ENCODE data around the gene TOX2.
A peak's percentile ranks its signal among the peaks of the same experiment; 100 is the strongest.

The TOX2 gene

GRCh38 chr20:43914311-43915210, at the start of gene TOX2:
Gene TOX2, plus strand, starts transcription at chr20:43914852. Its CDS starts 40 bp downstream, at chr20:43914892.
- DNase-seq, result peak; percentile 51

GRCh38 chr20:43868091-43868490, 46.6 kb upstream of the TOX2 start:
- DNase-seq, result no peak

- no peak for DNase-seq
Observed at GRCh38 chr20:43870484-43870883, 44.2 kb upstream of the TOX2 start.

GRCh38 chr20:43878776-43879175, 35.9 kb upstream of the TOX2 start:
- DNase-seq, result no peak

- DNase-seq, result no peak
Observed at GRCh38 chr20:43893930-43894329, 20.7 kb upstream of the TOX2 start.

GRCh38 chr20:43894491-43894890, 20.2 kb upstream of the TOX2 start:
- DNase-seq, result no peak

- DNase-seq, result no peak
Observed at GRCh38 chr20:43895235-43895634, 19.4 kb upstream of the TOX2 start.

GRCh38 chr20:43899274-43900120, 15.2 kb upstream of the TOX2 start:
- DNase-seq, result no peak

- no peak for DNase-seq
Observed at GRCh38 chr20:43900121-43900466, 14.6 kb upstream of the TOX2 start.

- DNase-seq, result no peak
Observed at GRCh38 chr20:43900496-43900895, 14.2 kb upstream of the TOX2 start.

GRCh38 chr20:43901296-43901695, 13.4 kb upstream of the TOX2 start:
- DNase-seq, result no peak

- DNase-seq, result no peak
Observed at GRCh38 chr20:43903953-43904826, 10.5 kb upstream of the TOX2 start.

GRCh38 chr20:43904827-43905177, 9.8 kb upstream of the TOX2 start:
- no peak for DNase-seq

GRCh38 chr20:43906505-43907034, 8.1 kb upstream of the TOX2 start:
- no peak for DNase-seq

GRCh38 chr20:43909211-43909610, 5.4 kb upstream of the TOX2 start:
- no peak for DNase-seq

GRCh38 chr20:43909720-43910119, 4.9 kb upstream of the TOX2 start:
- DNase-seq, result no peak

- no peak for DNase-seq
Observed at GRCh38 chr20:43910564-43910963, 4.1 kb upstream of the TOX2 start.

- DNase-seq, result no peak
Observed at GRCh38 chr20:43911066-43911465, 3.6 kb upstream of the TOX2 start.

- DNase-seq, result no peak
Observed at GRCh38 chr20:43913291-43914025, 1.2 kb upstream of the TOX2 start.

GRCh38 chr20:43915211-43916072, 790 bp downstream of the TOX2 start:
- peak; percentile 34 for DNase-seq
